Panc1 (cell line): ENCODE data around the gene NPIPA2.
"Not testable (repeated sequence)": the region's sequence is repeated elsewhere in the genome, so short reads cannot be mapped to it uniquely, and the experiment has no call there.

Source experiments
- POLR2AphosphoS5 ChIP-seq: IDR thresholded peaks from 2 replicates; pipeline ENCODE4 v1.6.1; 2012; ENCODE audit warnings: mild to moderate bottlenecking, low read depth, low read length, moderate library complexity
- SIN3A ChIP-seq: IDR thresholded peaks from 2 replicates; pipeline ENCODE4 v1.6.1; 2012; ENCODE audit warnings: low read depth, mild to moderate bottlenecking, low read length, moderate library complexity, borderline replicate concordance; ENCODE audit not compliant: insufficient read depth
- TCF7L2 ChIP-seq: IDR thresholded peaks from 2 replicates; pipeline ENCODE4 v1.6.1; 2011; ENCODE audit warnings: mild to moderate bottlenecking, low read depth, low read length, inconsistent platforms
- TF ChIP-seq, protein P1 (sequence below): fragments of 450-650 bp; IDR thresholded peaks from 2 replicates; pipeline ENCODE4 v1.5.1; 2017; ENCODE audit warnings: mild to moderate bottlenecking
- TF ChIP-seq, protein P2 (sequence below), 2 experiments: IDR thresholded peaks; 2 replicates each; pipeline ENCODE4 v1.6.1; 2011 to 2012; ENCODE audit warnings: low read depth in 2 of 2, control low read depth in 1 of 2, low read length in 1 of 2, mild to moderate bottlenecking in 1 of 2, moderate library complexity in 1 of 2; ENCODE audit not compliant: insufficient read depth in 1 of 2

DNA sequence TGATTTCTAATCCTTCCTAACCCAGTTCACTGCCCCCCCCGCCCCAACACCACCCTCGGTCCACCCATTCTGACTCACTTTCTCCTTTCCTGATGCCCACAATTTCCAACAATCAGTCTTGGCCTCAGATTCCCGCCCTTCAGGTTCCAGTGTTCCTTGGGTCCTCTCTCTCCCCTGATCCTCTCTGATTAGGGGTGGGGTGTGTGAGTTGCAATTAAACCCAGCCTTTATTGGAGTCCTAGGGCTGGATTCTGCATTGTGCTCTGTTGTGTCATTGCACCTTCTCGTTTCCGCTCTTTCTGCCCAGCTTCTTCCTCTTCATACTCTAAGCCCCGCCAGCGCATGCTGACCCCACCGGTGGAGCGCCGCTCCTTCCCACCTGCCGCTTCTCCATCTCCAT is 39.7 kb upstream of the NPIPA2 start:
- TF ChIP-seq, protein P1, sequence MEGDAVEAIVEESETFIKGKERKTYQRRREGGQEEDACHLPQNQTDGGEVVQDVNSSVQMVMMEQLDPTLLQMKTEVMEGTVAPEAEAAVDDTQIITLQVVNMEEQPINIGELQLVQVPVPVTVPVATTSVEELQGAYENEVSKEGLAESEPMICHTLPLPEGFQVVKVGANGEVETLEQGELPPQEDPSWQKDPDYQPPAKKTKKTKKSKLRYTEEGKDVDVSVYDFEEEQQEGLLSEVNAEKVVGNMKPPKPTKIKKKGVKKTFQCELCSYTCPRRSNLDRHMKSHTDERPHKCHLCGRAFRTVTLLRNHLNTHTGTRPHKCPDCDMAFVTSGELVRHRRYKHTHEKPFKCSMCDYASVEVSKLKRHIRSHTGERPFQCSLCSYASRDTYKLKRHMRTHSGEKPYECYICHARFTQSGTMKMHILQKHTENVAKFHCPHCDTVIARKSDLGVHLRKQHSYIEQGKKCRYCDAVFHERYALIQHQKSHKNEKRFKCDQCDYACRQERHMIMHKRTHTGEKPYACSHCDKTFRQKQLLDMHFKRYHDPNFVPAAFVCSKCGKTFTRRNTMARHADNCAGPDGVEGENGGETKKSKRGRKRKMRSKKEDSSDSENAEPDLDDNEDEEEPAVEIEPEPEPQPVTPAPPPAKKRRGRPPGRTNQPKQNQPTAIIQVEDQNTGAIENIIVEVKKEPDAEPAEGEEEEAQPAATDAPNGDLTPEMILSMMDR, result not testable (repeated sequence)
- TF ChIP-seq POLR2AphosphoS5, SIN3A, TCF7L2: not testable (repeated sequence)
- TF ChIP-seq, protein P2, sequence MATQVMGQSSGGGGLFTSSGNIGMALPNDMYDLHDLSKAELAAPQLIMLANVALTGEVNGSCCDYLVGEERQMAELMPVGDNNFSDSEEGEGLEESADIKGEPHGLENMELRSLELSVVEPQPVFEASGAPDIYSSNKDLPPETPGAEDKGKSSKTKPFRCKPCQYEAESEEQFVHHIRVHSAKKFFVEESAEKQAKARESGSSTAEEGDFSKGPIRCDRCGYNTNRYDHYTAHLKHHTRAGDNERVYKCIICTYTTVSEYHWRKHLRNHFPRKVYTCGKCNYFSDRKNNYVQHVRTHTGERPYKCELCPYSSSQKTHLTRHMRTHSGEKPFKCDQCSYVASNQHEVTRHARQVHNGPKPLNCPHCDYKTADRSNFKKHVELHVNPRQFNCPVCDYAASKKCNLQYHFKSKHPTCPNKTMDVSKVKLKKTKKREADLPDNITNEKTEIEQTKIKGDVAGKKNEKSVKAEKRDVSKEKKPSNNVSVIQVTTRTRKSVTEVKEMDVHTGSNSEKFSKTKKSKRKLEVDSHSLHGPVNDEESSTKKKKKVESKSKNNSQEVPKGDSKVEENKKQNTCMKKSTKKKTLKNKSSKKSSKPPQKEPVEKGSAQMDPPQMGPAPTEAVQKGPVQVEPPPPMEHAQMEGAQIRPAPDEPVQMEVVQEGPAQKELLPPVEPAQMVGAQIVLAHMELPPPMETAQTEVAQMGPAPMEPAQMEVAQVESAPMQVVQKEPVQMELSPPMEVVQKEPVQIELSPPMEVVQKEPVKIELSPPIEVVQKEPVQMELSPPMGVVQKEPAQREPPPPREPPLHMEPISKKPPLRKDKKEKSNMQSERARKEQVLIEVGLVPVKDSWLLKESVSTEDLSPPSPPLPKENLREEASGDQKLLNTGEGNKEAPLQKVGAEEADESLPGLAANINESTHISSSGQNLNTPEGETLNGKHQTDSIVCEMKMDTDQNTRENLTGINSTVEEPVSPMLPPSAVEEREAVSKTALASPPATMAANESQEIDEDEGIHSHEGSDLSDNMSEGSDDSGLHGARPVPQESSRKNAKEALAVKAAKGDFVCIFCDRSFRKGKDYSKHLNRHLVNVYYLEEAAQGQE (IDR thresholded peaks at IDR 0.05; ENCODE audit: insufficient read depth in 1 of 2, low read depth in 2 of 2, low read length in 1 of 2), result not testable (repeated sequence)
